IPS DF 4.7 (cell line): ENCODE measurements around the gene STARD13.

Experiments
- DNase-seq: peaks from one replicate; pipeline ENCODE4 v3.0.0-alpha.2; 2013; ENCODE audit warnings: low spot score; ENCODE audit errors: extremely low read depth

Gene STARD13

DNA sequence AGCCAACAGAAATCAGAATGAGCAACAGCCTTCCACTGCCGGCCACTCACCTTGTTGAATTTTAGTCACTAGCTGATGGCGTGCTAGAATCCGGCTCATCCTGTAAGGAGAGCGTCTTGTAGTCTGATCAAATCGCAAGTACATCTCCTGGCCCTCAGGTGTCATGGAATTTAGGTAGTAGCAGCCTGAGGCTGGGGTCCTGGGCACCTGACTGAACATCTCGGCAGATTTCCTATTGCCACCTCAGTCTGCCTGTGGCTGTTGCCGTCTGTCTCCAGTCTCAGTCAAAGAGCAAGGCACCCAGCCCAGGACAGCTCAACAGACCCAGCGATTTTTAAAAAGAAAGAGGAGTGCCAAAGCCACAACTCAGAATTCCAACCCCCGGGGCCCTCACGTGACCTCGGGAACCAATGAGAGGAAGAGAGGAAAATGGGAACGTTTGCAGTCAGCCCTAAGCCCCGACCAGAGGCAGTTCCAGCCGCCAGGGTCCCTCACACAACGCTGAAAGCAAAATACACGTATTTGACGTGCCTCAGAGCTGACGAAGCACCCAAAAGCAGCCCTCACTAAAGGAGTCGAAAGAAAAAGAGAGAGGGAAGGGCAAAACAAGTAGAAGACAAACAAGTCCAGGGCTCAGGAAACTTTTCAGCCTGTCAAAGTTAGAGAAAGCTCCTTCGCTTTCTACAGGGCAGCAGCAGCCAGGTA is at the start of gene STARD13:
TSS of gene STARD13 (minus strand) at position 336 of the 705 bp plus-strand sequence. CDS start at position 219, 117 bp downstream.
- peak; percentile 83 for DNase-seq

DNA sequence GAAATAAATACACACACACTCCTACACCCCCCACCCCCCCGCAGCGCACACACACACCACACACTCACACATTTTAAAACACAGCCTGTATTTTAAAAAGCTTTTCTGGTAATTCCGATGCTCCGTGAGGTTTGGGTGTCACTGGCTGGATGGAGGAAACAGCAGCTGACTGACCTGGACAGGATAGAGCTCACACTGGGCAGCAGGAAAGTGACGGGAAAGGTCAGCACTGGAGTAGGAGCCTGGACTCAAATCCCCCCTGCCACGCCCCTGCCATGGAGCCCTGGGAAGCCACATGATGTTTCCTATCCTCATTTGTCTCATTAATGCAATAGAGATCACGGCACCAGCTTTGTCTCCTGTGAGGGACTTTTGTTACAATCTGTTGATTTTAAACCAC is 49.3 kb upstream of the STARD13 start:
- no peak for DNase-seq

DNA sequence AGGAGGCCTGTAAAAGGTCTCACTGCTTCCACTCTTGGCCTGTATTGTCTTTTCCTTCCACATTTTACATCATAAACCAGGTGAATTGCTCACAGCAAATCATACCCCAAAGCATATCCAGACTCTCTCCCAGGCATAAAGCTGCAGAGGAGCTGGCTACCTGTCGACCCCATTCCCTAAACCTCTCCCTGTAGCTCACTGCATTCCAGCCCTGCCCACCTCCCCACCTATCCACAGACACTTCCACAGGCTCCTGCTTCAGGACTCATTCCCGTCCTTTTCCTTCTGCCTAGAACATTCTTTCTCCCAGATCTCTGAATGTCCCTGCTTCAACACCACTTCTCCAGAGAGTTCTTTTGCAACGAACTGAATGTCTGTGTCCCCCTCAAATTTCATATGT is 46.4 kb upstream of the STARD13 start:
- no peak for DNase-seq

- no peak for DNase-seq
Observed at GRCh38 chr13:33330483-33330882, 44.9 kb upstream of the STARD13 start.

DNA sequence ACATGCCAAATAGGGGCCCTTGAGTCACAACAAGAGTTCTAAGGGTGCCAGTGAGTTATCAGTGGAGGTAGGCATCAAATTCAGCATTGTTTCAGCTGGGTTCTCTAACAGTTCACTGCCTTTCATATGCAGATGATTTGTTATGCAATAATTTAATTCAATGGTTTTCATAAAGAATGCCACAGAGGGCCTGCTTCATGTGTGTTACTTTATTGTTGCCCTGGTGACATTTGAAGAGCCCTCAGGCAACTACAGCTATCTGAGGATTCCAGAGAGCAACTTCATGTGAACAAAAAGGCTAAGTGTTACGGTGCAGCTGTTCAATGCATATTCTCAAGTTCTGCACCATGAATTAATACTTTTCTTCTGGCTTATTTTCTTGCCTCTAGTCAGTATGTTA is 43.1 kb upstream of the STARD13 start:
- DNase-seq: no peak

DNA sequence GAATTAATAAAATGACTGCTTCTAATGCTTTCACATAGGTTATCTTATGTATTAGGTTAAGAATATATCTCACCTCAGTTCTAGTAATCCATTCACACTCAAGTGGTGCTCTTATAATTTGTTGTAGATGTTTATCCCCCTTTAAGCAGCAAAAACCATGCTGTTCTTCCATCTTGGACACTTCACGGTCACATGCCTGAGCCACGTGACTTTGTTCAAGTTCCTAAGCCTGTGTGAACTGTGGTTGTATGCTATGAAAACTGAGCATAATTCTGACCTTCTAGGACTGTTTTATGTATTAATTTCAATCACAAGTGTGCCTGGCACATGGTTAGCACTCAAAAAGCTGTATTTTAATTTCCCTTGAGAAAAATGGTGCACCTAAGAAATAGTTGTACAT is 41.2 kb upstream of the STARD13 start:
- DNase-seq: no peak

GRCh38 chr13:33326246-33326645 is 40.7 kb upstream of the STARD13 start:
- DNase-seq: no peak

- no peak for DNase-seq
Observed at GRCh38 chr13:33323801-33324510, 38.4 kb upstream of the STARD13 start.

DNA sequence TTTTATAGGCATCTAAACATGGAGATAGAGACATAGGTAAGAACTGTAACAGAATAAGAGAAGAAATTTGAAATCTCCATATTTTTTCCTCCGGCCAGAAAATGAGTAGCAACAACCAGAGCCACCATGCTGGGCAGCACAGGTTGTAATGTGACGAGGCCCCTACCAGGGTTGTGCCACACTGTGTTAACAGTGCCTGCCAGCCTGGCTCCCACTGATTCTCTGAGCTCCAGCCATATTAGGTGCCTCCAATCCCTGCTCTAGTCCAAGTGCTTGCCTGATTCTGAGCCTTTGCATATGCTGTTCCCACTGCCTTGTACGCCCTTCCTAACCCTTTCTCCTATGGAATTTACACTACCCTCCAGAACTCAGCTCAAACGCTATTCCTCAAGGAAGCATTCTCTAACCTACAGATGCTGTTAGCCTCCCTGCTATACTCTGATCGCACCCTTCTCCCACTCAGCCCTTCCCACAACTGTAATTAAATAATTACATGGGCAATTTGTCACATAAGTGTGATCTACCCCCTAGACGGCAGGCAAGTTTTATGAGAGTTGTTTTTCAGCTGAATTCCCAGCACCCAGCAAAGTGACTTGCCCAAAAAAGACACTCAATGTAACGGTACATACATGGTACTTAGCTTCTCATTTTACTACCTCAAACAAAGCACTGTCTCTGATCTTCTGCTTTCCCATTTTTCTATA is 37.6 kb upstream of the STARD13 start:
- no peak for DNase-seq

DNA sequence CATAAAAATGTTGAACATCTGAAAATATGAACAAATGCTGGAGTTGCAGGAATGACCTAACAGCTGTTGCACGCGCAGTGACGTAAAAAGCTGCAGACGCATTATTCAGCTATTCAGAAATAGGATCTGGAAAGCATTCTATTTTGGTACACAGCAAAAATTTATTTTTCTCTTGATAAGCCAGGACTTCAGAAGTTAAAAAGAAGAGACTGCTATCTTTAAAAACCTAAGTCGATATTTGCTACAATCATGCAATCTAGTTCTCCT is 36.9 kb upstream of the STARD13 start:
- DNase-seq: no peak

- DNase-seq: no peak
Observed at GRCh38 chr13:33321686-33322542, 36.4 kb upstream of the STARD13 start.

DNA sequence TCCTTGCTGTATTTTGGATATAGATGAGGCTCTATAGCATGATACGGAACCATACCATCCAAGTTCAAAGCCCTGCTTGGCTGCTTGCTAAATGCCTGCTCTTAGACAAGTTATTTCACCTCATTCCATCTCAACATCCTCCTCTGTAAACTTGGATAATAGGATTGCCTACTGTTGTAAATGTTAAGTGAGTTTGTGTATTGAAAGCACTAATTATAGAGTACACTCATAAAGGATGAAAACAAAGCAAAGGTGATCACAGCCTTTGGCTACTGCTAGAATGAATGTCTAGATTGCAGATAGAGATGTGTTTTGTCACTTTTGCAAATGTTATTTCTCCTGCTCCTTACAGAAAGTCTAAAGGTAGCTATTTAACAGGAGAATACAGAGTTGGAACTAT is 34.3 kb upstream of the STARD13 start:
- DNase-seq: no peak

GRCh38 chr13:33318744-33319143 is 33.2 kb upstream of the STARD13 start:
- DNase-seq: no peak

GRCh38 chr13:33318037-33318436 is 32.5 kb upstream of the STARD13 start:
- DNase-seq: no peak

- no peak for DNase-seq
Observed at GRCh38 chr13:33316890-33317289, 31.3 kb upstream of the STARD13 start.

DNA sequence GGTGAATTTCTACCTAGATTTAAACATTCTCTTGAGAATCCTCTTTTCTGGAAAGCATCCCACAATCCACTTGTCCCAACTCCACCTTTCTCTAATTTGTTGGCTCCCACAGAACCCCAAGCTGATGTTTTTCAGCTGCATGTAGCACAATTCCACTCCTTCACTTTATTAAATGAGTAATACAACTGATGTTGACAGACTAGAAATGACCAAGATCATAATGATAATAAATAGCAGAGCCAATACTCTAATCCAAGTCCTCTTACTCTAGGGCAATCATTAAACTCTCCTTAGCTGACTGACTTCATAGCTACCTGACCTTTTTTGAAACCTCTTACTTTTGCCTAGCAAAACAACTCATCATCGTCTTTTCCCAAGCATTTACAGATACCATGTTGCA is 27.9 kb upstream of the STARD13 start:
- DNase-seq: no peak

- DNase-seq: no peak
Observed at GRCh38 chr13:33312861-33313212, 27.3 kb upstream of the STARD13 start.

DNA sequence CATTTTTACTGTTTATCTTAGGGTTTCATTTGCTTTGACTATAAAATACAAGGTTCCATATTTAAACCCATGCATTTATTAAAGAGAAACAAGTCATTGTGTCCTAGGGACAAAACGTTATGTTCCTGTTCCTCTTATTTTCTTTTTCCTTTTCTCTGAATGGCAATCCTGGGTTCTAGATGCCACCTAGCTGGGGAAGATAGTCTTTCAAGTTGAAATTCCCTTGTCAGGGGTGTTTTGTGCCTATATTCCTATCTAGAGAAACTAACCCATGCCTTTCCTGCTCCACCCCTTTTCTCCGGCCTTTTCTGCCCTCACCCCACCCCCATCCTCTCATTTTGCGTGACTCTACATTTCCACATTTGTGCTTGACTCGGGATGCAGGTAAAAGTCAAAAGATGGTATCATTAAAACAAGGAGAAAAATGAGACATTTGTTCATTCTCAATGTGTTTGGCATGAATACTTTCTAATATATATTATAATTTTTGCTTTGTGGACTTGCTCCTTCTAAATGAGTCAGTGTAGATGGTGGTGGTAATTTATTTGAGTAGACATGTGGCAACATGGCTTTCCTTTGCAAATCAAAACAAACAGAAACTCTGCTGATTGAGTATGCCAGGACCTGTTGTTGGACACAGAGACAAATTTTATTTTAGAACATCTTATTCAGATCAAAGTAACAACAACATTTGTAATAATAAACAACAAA is 26.8 kb upstream of the STARD13 start:
- no peak for DNase-seq

GRCh38 chr13:33311040-33311439 is 25.5 kb upstream of the STARD13 start:
- no peak for DNase-seq

DNA sequence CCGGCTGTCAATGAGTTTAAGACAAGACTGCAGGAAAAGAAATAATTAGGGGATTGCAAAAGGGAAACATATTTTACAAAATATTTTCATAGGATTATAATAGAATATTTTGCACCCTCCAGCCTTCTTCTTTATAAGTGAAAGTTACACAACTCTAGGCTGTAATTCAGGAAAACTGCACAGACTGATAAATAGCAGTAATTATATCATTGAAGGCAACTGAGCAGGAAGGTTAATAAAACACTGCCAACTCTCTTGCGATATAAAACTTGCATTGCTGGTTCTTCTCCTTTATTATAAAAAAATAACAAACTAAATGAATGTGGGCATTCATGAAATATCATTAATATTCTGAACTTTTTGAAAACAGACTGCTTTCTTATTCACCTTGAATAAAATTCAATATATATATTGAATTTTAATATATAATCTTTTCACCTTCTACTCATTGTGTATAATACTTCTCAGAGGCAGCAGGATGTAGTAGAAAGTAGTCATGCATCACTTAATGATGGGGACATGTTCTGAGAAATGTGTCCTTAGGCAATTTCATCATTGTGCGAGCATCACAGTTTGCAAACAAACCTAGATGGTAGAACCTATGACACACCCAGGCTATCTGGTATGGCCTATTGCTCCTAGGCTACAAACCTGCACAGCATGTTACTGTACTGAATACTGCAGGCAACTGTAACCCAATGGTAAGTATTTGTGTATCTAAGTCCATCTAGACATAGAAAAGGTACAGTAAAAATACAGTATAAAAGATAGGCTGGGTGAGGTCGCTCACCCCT is 24.9 kb upstream of the STARD13 start:
- DNase-seq: no peak
